GM19193 (cell line): ENCODE data around the gene DNAJC25.
A peak's percentile ranks its signal among the peaks of the same experiment; 100 is the strongest.

Source experiments
- POLR2A ChIP-seq: IDR thresholded peaks from 4 replicates; pipeline ENCODE4 v1.6.1; 2011; ENCODE audit not compliant: insufficient read depth, insufficient read length; ENCODE audit errors: extremely low read depth

DNAJC25 gene

GRCh38 chr9:111631214-111631971 lies at the start of gene DNAJC25:
DNAJC25 (plus strand) TSS chr9:111631334; CDS start chr9:111631408, 74 bp downstream.
- peak; percentile 100 for TF ChIP-seq POLR2A

- TF ChIP-seq POLR2A, result no peak
Observed at GRCh38 chr9:111582888-111583287, 48.2 kb upstream of the DNAJC25 start.

- no peak for TF ChIP-seq POLR2A
Observed at GRCh38 chr9:111586378-111586777, 44.8 kb upstream of the DNAJC25 start.

GRCh38 chr9:111588846-111589245 lies 42.3 kb upstream of the DNAJC25 start:
- TF ChIP-seq POLR2A, result no peak

- TF ChIP-seq POLR2A, result no peak
Observed at GRCh38 chr9:111597852-111598732, 33.0 kb upstream of the DNAJC25 start.

- no peak for TF ChIP-seq POLR2A
Observed at GRCh38 chr9:111598733-111599091, 32.4 kb upstream of the DNAJC25 start.

GRCh38 chr9:111599092-111599954 lies 31.8 kb upstream of the DNAJC25 start, which contains the start of gene PTGR1:
PTGR1 (minus strand) TSS chr9:111599647; CDS start chr9:111597422, 2,225 bp downstream.
- TF ChIP-seq POLR2A, result no peak

GRCh38 chr9:111599955-111600343 lies 31.2 kb upstream of the DNAJC25 start:
- no peak for TF ChIP-seq POLR2A

- no peak for TF ChIP-seq POLR2A
Observed at GRCh38 chr9:111601237-111602018, 29.7 kb upstream of the DNAJC25 start.

- no peak for TF ChIP-seq POLR2A
Observed at GRCh38 chr9:111603041-111603440, 28.1 kb upstream of the DNAJC25 start.

GRCh38 chr9:111604054-111604615 lies 27.0 kb upstream of the DNAJC25 start:
- no peak for TF ChIP-seq POLR2A

GRCh38 chr9:111605041-111605559 lies 26.0 kb upstream of the DNAJC25 start:
- no peak for TF ChIP-seq POLR2A

GRCh38 chr9:111610149-111610548 lies 21.0 kb upstream of the DNAJC25 start:
- TF ChIP-seq POLR2A, result no peak

- no peak for TF ChIP-seq POLR2A
Observed at GRCh38 chr9:111610845-111611244, 20.3 kb upstream of the DNAJC25 start.

- no peak for TF ChIP-seq POLR2A
Observed at GRCh38 chr9:111613436-111614040, 17.6 kb upstream of the DNAJC25 start.
